Activated CD4-positive, alpha-beta T cell treated with anti-CD3 and anti-CD28 coated beads for 24 hours (primary cell): ENCODE results near the gene CEACAM4.

ENCODE experiments used
- DNase-seq, 2 donors: peaks; one replicate each; pipeline ENCODE4 v3.0.0-alpha.2; 2020; ENCODE audit warnings: low read depth in 2 of 2

CEACAM4 gene

GRCh38 chr19:41617941-41618730 lies 8.7 kb downstream of the CEACAM4 start:
- no peak for DNase-seq

DNA sequence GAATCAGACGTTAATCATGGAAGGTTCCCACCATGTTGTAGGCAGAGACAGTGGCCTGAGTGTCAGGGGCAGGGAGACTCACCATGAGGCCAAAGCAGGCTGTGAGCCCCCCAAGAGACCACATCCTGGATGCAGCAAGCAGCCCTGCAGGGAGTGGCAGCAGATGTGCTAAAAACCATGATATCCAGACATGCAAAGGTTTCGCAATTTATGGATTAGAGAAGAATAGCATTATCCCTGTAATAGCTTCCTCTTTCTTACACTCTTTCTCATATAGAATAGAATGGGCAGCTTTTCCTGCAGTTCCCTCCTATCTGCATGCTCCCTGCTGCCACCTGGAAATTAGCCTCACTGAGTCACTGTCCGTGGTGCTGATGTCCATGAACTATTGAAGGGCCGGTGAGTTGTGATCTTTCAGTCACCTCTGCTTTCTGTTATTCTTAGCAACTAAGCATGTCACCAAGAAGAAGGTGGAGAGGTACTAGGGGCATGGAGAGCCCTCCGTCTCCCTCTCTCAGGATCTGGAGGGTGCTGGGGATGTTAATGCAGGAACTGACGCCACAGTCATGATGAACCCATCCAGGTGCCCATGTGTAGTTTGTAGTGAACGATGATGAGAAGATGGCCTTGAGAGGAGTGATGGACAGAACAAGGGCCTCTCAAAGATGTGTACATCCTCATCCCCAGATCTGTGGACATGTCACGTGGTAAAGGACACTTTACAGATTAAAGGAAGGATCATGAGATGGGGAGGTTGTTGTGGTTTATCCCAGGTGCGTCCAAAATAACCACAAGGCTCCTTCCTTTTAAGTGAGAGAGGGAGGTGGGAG lies 9.9 kb downstream of the CEACAM4 start:
- DNase-seq = no peak

DNA sequence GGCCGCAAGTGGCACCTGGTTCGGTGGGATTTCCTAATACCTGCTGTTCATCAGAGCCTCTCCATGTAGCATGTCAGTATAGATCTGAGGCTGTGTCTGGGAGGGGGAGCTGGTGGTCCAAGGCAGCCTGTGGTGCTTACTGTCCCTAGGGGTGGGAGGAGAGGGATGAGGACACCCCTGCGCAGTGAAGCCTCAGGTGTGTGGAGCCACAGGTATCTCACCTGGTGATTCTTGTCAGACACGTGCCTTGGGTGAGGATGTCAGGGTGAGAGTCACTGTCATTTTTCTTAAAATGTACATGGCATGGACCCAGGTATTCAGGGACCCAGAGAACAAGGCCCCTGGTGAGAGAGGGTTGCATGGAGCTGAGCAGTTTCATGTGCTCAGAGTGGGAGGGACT lies 11.7 kb downstream of the CEACAM4 start:
- no peak for DNase-seq

- no peak for DNase-seq
These were observed 14.4 kb downstream of the CEACAM4 start for GRCh38 chr19:41612483-41612882.

- no peak for DNase-seq
These were observed 16.1 kb downstream of the CEACAM4 start for GRCh38 chr19:41610789-41611188.

DNA sequence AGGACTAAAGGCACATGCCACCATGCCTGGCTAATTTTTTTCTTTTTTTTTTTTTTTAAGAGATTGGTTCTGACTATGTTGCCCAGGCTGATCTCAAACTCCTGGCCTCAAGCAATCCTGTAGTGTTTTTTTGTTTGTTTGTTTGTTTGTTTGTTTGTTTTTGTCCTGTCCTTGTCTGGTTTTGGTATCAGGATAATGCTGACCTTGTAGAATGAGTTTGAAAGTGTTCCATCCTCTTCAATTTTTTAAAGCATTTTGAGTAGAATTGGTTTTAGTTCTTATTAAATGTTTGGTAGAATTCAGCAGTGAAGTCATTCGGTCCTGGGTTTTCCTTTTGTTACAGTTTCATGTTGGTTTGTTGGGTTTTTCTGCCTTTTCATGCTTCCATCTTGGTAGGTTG lies 19.2 kb downstream of the CEACAM4 start:
- DNase-seq = no peak

DNA sequence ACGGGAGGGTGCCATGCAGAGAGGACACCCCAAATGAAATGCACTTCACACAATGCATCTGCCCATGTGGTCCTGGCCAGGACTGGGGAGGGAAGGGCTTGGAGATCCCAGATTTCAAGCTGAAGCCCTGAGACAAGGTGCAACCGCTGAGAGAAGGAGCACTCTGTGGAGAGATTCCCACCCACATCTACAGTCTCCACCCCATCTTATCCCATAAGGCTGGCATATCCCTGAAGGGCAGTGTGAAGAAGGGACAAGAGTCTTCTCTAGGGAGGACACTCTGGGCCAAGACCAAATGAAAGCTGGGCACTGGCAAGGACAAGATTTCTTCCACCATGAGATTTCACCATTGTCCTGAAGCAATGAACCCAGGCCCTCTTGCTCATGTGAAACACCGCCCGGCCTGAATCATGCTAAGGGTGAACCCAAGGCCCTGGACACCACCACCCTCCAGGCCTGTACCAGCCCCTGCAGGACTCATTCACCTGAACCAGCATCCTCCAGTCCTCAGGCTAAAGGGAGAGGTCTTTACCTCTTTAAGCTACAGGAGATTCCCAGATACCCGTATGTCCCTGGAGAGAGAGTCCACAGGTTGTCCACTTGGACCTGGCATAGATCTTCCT lies 20.5 kb downstream of the CEACAM4 start:
- no peak for DNase-seq

DNA sequence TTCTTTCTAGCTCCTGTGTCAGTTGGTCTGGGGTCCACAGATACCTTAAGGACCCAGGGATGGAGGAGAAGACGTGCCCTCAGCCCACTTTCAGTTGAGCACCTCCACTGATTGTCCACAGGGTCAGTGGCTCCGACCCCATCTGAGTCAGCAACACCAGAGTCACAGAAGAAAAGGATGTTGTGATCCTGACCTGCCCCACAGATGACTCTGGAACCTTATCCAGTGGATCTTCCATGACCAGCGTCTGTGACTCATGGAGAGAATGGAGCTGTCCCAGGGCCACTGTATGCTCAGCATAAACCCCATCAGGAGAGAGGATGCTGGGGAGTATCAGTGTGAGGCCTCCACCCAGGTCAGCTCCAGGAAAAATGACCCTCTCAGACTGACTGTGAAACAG lies 22.0 kb downstream of the CEACAM4 start:
- DNase-seq = no peak

DNA sequence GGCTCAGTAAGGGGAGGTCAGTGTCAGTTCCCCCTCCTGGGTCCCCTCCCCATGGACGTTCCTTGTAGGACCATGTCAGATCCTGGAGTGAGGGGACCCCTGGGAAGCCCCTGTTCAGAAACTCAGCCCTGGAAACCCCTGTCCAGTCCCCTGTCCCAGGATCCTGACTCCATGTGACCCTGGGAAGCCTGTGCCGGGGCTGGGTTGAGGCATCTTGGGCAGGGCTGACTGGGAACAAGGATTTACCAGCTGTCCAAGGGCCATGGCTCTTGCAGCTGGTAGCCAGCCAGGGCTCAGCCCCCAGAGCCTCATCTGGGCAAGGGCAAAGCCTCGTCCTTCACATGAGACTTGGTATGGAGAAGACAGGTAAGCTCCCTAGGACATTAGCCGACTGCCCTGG lies 25.1 kb downstream of the CEACAM4 start:
- no peak for DNase-seq

DNA sequence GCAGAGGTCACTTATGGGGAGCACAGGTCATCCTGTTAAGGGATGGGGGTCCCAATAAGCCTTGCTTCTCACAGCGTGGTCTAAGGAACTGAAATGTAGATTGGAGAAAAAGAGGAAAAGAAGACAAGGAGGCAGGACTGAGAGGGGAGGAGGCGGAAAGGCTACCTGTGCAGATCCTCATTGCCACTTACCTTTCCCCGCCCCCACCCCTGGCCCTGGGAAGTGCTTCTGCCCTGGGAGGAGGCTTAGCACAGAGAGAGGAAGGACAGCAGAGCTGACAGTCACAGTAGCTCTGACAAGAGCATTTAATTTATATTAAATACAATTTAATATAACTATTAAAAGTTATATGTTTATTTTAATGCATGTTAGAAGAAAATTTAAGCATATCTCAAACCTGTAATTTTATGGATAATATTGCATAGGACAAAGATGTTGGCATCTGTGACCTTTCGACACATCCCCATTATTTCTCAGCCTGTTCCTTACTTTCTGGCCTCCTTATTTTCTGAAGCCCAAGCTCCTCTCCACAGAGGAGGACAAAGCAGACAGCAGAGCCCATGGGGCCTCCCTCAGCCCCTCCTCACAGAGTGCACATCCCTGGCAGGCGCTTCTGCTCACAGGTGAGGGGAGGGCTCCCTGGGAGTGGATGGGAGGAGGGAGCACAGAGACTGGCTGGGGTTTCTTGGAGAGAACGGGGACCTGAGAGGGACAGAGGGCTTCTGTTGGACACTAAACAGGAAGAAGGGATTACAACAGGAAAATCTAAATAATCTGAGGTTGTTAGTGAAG lies 27.5 kb downstream of the CEACAM4 start:
- no peak for DNase-seq

DNA sequence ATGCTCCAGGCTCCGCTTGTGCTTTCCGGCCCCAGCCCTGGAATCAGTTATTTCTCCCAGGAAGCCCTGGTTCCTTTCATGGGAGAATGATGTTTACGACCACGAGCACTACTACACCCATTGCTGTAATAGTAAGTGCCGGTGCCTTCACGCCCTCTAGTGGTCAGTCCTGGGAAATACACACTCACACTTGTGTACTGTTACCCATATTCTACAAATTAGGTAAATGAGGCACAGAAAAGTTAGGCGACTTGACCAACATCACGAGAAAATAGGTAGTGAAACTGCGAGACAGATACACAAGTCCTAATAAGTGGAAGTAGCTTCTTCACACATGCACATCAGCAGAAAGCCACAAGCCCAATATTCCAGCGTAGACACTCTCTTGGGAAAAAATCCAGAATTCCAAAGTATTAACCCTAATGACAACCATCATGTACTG lies 29.3 kb downstream of the CEACAM4 start:
- peak; percentile 61 to 71 for DNase-seq

GRCh38 chr19:41595890-41596280 lies 31.0 kb downstream of the CEACAM4 start:
- no peak for DNase-seq

DNA sequence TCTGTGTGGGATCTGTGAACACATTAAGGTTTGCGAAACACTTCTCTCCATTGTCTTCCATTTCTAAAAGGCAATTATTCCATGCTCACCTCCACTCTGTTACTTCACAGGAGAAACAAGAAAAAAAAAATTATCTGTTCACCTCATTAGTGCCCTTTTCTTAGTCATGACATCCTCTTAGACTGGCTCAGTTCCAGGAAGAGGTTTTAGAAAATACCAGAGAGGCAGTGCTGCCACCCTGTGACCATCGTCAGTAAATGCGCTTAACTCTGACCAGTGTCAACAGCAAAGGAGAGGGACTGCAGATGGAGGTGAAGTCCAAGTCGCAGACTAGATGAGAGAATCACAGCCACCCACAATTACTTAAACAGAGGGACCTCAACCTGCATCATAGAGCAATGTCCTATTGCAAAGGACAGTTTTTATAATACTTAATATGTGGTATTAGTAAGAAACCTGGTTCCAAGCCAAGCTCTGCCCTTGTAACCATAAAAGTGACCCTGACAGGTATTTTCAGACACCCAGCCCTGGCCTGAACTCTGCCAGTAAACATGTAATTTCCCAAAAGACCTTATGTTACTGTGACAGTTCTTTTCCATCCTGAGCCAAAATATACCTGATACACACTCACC lies 31.5 kb downstream of the CEACAM4 start:
- DNase-seq = peak; percentile 51 to 58

GRCh38 chr19:41591951-41592562 lies 34.8 kb downstream of the CEACAM4 start:
- no peak for DNase-seq

GRCh38 chr19:41590936-41591335 lies 35.9 kb downstream of the CEACAM4 start:
- DNase-seq = no peak

- no peak for DNase-seq
These were observed 37.5 kb downstream of the CEACAM4 start for GRCh38 chr19:41589371-41589770.

DNA sequence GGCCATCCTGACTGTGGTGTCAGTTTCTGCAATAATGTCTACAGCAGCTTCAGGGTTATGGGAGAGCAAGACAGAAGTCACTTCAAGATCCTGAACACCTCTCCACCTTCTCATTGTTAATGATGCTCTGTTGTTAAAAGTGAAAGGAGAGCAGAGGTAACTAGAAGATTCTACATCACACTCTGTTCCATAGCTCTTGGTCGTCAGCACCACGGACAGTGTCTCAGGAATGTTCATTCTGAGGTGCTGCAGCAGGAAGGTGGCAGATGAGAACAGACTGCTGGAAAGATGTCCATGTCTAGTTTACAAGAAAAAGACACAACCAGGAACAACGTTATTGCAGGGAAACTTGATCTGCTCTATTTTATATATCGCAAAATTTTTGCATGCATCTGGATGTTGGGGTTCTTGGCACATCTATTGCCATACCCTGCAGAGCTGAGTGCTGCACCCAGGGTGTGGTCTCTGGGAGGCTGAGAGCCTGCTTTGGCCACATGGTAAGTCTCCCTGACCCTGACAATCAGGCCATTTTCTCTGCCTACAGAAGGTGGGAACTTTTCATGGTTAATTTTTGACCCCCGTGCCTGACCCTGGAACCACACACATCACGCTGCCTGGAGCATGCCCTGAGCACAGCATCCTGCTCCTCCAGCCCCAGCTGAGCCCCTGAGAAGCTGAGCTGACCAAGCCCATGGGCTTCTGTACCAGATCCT lies 38.2 kb downstream of the CEACAM4 start:
- no peak for DNase-seq

DNA sequence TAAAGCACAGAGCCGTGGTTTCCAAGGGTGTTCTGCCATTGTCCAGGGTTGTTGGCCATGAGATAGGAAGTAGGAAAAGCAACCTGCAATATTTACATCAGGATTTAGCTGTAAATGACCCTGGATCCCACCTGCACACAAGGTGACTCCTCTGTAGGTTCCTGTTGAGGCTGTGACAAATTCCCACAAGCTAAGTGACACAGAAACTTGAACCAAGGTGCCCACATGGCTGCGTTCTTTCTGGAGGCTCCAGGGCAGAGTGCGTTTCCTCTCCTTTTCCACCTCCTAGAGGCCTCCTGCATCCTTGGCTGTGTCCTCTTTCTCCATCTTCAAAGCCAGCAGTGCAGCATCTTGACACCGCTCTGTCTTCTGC lies 39.0 kb downstream of the CEACAM4 start:
- no peak for DNase-seq

GRCh38 chr19:41587101-41587837 lies 39.6 kb downstream of the CEACAM4 start:
- no peak for DNase-seq

- DNase-seq = no peak
These were observed 40.8 kb downstream of the CEACAM4 start for GRCh38 chr19:41586064-41586463.
